Left lung (tissue), 10 donors: ENCODE results near the gene APOBEC3F. TPM values are rescaled to one million over a fixed set of nuclear protein-coding genes. Genes with fewer than 3 reads are reported as not detected.
"Not testable (repeated sequence)": the region's sequence is repeated elsewhere in the genome, so short reads cannot be mapped to it uniquely, and the experiment has no call there.

ENCODE experiments used
- ATAC-seq: fragments of 200-7000 bp; cut with Tn5 transposase; one replicate; pipeline ENCODE4 v1.9.1; 2020; ENCODE audit warnings: moderate library complexity
- DNase-seq, 4 donors: peaks; one replicate each; pipeline ENCODE4 v3.0.0-alpha.2; 2013 to 2020
- H3K27ac ChIP-seq, 2 donors: fragments of 200-600 bp; sonication (generic) in 1 of 2; one replicate each; pipeline versions ENCODE4 v1.5.0 to v1.8.0; 2020 to 2021
- H3K27me3 ChIP-seq, 2 donors: fragments of 200-600 bp; sonication (generic) in 1 of 2; one replicate each; pipeline versions ENCODE4 v1.5.0 to v1.8.0; 2020 to 2021
- H3K36me3 ChIP-seq, 2 donors: fragments of 200-600 bp; sonication (generic) in 1 of 2; one replicate each; pipeline versions ENCODE4 v1.5.0 to v1.8.0; 2020 to 2021
- H3K4me1 ChIP-seq, 2 donors: fragments of 200-600 bp; one replicate each; pipeline ENCODE4 v1.8.0; 2021
- H3K4me3 ChIP-seq, 2 donors: fragments of 200-600 bp; sonication (generic) in 1 of 2; one replicate each; pipeline versions ENCODE4 v1.5.0 to v1.8.0; 2020 to 2021; ENCODE audit warnings: mild to moderate bottlenecking in 1 of 2
- H3K9me3 ChIP-seq, 2 donors: fragments of 200-600 bp; sonication (generic) in 1 of 2; one replicate each; pipeline versions ENCODE4 v1.5.0 to v1.8.0; 2020 to 2021
- CTCF ChIP-seq, 2 donors: fragments of 200-600 bp; sonication (generic) in 1 of 2; IDR thresholded peaks; one replicate each; pipeline versions ENCODE4 v1.5.0 to v1.8.0; 2021; ENCODE audit warnings: antibody characterized with exemption in 2 of 2
- intact Hi-C, 2 donors: fragments of 100-400 bp; cut with DNase I; formaldehyde crosslinking; loops; one replicate each; pipeline versions ENCODE4 v1.11.2 to v1.14.2; 2022
- polyA plus RNA-seq, 6 donors: library from polyadenylated mRNA; unstranded; fragments of 120-200 nt; gene quantifications; one replicate each; pipeline ENCODE4 v1.2.1, GENCODE V29; 2013; ENCODE audit not compliant: insufficient read length in 6 of 6
- total RNA-seq, 2 donors: library from RNA; stranded (reverse); fragmentation: NEBNext Ultra II Directional; extraction: Animal tissue kit (Norgen Biotek cat#: 25700); gene quantifications; one replicate each; pipeline ENCODE4 v1.2.1, GENCODE V29; 2021
- donor health status: DM: no; HTN: yes; CAD: no.
- donor health status: DM: no; HTN: no; CAD: no.

APOBEC3F gene
- total and polyA plus RNA-seq, 8 donors = 11.0 to 14.3 (median 11.9) TPM

- Histone ChIP-seq H3K27ac (peak overlapping the region in 1 of 2 donors; percentile 80), H3K9me3 (no peaks in the 10 kb centered on the region), H3K36me3 (peaks cover 0 to 16% of the 10 kb centered on the region in 2 donors), H3K4me3 (peak overlapping the region in 1 of 2 donors; percentile 58), H3K4me1 (peaks cover 6 to 19% of the 10 kb centered on the region in 2 donors), H3K27me3 (no peaks in the 10 kb centered on the region)
- TF ChIP-seq CTCF (IDR thresholded peaks at IDR 0.05) = no peak
- intact Hi-C loops = no loop called here
- DNase-seq (peak in 1 of 4 donors; percentile 41), ATAC-seq (no peak)
Observed at GRCh38 chr22:39078329-39078728, 37.7 kb downstream of the APOBEC3F start.

DNA sequence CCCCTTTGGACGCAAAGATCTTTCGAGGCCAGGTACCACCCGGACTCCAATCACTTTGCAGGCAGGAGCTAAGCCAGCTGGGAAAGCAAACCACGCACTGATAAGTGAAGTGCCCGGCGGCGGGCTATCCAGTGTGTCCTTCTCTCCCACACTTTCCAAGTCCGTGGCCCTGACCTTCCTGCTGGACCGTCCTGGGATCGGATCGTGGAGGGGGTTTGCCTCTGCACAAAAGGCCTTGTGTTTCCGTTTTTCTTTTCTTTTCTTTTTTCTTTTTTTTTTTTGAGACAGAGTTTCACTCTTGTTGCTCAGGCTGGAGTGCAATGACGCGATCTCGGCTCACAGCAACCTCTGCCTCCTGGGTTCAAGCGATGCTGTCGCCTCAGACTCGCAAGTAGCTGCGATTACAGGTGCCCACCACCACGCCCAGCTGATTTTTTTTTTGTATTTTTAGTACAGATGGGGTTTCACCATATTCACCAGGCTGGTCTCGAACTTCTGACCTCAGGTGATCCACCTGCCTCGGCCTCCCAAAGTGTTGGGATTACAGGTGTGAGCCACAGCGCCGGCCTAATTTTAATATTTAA is 38.5 kb downstream of the APOBEC3F start:
- ATAC-seq, intact Hi-C loops, H3K4me3 ChIP-seq, H3K27me3 ChIP-seq, H3K27ac ChIP-seq, H3K9me3 ChIP-seq: not testable (repeated sequence)
- Histone ChIP-seq H3K36me3 (peaks cover 0 to 16% of the 10 kb centered on the region in 2 donors), H3K4me1 (peaks cover 6 to 19% of the 10 kb centered on the region in 2 donors)
- DNase-seq = peak in 1 of 4 donors; percentile 10

GRCh38 chr22:39080052-39080762 is 39.5 kb downstream of the APOBEC3F start:
- H3K36me3 ChIP-seq = peaks cover 0 to 16% of the 10 kb centered on the region in 2 donors
- H3K4me1 ChIP-seq = peaks cover 6 to 19% of the 10 kb centered on the region in 2 donors
- intact Hi-C loops = no loop called here
- H3K27ac ChIP-seq = no peak overlapping the region
- no peak for TF ChIP-seq CTCF (IDR thresholded peaks at IDR 0.05)
- H3K9me3 ChIP-seq = no peaks in the 10 kb centered on the region
- peak in 1 of 4 donors; percentile 21 for DNase-seq
- no peak for ATAC-seq
- no peak overlapping the region for H3K4me3 ChIP-seq
- H3K27me3 ChIP-seq = no peaks in the 10 kb centered on the region

GRCh38 chr22:39081016-39081415 is 40.4 kb downstream of the APOBEC3F start:
- H3K27ac ChIP-seq = no peak overlapping the region
- H3K4me1 ChIP-seq = peaks cover 6 to 19% of the 10 kb centered on the region in 2 donors
- DNase-seq (peak in 1 of 4 donors; percentile 23), ATAC-seq (no peak)
- TF ChIP-seq CTCF (IDR thresholded peaks at IDR 0.05) = no peak
- H3K4me3 ChIP-seq = no peak overlapping the region
- intact Hi-C loops = no loop called here
- no peaks in the 10 kb centered on the region for H3K27me3 ChIP-seq
- peaks cover 0 to 16% of the 10 kb centered on the region in 2 donors for H3K36me3 ChIP-seq
- H3K9me3 ChIP-seq = no peaks in the 10 kb centered on the region

GRCh38 chr22:39081598-39081997 is 40.9 kb downstream of the APOBEC3F start:
- ATAC-seq (no peak), DNase-seq (no peak)
- Histone ChIP-seq H3K9me3 (no peaks in the 10 kb centered on the region), H3K4me3 (no peak overlapping the region), H3K27me3 (no peaks in the 10 kb centered on the region), H3K27ac (no peak overlapping the region), H3K36me3 (peaks cover 0 to 16% of the 10 kb centered on the region in 2 donors), H3K4me1 (peaks cover 6 to 13% of the 10 kb centered on the region in 2 donors)
- intact Hi-C loops = no loop called here
- TF ChIP-seq CTCF (IDR thresholded peaks at IDR 0.05) = no peak
